ENCODE results near the gene KPNB1.

The KPNB1 gene

DNA sequence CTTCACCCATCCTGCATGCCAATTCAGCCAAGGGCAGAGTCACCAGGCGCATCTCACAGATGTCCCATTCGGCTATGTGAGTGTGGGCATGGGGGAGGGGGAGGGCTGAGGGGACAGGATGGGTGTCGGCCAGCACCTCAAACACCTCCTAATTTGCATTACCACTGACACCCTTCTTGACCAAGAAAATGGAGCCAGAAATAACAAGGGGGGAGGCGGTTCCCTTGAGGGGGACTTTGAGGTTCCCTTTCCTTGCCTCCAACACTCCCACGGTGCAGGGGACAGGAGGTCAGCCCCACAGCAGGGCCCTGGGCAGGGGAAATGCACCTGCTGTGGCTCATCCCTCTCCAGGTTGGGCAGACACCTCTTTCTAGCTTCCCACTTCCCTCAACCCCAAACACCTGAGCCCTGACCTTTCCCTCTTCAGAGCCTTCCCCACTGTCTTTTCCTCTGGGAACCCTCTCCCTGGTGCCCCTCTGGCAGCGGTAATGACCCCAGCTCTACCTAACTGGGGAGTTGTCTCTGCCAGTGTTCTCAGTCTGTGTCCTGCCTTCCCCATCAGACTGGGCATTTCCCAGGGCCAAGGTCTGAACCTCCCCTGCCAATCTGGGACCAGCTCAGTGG lies 65.2 kb downstream of the KPNB1 start:
- no peak for DNase-seq

DNA sequence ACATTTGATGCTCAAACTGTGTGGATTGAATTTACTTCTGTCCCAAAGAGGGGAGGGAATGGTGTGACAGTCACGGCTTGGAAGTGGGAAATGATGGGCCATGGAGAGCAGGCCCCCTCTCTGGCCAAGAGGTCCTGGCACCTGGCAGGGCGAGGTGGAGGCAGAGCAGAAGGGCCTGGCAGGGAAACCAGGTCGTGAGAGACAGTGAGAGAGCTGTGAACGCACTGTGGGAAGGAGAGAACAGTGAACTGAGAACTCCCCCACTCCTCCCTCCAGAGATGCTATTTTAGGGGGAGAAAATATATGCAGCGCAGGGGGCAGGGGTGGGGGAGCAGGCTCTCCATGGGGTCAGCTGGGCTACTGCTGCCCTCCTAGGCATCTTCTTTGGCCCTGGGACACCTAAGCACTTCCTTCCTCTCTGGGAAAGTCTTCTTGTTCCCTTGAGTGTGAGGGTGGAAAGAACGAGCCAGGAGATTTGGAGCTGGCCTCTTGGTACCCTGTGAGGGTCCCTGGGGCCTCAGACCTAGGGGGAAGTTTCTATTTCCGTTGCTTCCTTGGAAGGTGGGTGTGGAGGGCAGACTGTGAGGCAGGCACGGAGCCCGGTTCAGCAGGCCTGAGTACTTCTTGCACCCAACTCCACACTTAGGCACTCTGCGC lies 66.1 kb downstream of the KPNB1 start:
- DNase-seq, result no peak

DNA sequence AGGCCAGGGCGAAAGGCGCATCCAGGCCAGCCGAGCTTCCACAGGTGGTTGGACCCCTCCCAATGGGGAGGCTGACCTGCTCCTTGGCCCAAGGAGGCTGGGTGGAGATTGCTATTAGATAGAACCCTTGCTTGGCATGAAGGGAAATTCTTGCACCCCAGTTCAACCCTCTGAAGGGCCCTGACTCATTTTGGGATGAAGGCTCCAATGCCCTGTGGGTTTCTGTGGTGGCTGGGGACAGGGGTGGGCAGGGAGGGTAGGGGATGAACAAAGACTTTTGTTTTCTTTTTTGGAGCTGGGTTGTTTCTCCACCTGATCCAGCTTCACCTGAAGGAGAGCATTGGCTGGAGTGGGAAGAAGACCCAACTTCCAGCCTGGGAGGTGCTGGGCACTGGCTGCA lies 66.7 kb downstream of the KPNB1 start:
- no peak for DNase-seq

DNA sequence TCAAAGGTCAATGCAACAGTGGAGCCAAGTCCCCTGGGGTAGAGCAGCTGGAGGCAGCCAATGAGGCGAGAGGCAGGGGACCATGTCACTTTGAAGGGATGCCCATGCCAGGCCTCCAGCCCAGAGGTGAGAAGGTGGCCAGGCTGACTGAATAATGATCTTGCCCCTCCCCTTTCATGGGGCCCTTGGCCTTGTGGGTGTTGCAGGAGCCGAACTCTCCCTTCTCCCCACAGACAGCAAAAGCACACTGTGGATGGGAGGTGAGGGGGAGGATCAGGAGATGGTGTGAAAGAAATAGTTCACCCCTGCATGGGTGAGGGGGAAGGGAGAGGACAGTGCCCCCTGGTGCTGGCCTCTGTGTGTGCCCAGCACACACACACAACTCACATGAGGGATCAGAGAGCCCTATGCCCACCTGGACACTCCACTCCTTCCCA lies 67.6 kb downstream of the KPNB1 start:
- DNase-seq, result no peak

DNA sequence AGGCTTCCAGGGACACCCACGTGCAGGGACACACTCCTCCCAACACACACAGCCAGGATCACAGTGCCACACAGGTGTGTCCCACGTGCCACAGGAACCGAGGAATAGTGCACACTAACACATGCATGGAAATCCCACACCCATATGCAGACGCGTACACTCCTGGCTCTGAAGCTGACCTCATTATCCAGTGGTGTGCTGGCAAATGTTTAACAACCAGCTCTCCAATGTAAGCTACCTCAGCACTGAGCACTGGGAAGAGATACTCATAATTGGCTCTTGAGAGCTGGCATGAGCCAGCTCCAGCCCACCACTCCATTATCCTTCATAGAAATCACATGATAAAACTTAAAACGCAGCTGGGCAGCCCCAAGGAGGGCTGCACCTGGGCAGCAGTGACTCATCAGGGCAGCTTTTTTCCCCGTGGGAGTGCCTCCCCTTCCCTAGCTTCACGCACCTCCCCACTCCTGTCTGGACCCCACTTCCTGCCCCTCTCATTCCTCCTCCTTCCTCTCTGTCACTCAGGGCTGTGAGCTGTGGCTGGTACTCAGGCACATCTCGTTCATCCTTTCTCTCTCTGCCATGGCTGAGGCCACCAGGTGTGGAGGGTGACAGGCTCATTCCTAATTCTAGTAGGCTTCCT lies 68.4 kb downstream of the KPNB1 start:
- no peak for DNase-seq

DNA sequence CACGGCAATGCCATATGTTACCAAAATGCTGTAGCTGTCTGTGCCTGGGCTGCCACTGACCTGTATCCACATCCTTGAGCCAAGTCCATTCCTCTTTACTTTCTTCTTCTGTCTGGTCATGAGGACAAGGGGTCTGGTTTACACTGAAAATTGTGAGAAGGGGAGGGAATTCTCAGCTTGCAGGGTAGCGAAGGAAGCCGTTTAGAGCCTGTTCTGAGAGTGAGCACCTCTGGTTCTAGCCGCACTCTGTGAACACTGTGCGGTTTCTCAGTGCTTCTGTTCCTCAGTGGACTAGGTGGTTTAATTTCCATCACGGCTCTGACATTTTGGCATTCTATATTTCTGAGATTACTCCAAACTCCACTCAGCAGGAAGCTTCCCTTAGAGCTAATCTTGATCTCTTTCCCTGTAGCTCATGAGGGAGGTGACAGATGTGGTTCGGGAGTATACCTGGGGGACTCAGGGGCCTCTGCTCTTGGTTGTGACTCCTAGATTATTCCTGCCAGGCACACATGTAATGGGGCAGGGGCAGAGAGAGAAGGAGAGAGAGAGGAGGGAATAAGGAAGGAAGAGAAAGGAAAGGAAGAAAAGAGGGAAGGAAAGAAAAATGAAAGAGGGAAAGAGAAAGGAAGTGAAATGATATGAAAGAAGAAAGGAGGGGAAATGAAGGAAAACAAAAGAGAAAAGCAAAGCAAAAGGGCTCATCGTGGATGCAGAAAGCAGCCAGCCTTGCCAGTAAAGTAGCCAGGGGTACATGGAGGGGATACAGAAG lies 69.1 kb downstream of the KPNB1 start:
- no peak for DNase-seq

DNA sequence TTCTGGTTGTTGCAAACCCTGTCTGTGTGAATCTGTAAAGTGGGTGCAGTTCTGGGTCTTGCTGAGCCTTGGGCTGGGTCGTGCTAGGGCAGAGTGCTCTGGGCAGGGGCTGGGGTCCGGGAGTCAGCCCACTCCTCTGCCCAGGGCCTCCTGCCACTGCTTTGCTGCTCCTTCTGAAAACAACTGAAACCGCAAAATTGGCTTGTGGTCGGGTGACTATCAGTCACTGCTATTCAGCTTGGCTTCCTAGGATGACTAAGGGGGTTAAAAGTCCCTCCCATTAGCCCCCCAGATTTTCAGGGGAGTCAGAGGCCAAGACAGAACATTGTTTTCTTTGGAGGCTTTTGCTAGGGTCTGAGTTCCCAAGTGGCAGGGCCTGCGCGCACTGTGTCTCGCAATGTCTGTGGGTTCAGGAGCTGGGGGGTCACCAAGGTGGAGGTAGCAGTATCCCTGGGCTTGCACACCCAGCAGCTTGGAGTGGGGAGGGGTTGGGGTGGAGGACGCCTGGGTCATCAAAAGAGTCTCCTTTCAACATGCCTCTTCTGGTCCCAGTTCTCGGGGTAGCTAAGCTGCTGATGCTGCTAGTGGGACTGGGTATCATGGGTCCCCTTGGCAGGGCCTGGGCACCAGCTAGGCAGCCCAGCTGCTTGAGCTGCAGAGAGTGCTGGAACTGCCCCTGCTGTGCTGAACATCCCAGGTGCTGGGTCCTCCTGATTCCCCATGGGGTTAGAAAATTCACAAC lies 69.9 kb downstream of the KPNB1 start:
- no peak for DNase-seq

DNA sequence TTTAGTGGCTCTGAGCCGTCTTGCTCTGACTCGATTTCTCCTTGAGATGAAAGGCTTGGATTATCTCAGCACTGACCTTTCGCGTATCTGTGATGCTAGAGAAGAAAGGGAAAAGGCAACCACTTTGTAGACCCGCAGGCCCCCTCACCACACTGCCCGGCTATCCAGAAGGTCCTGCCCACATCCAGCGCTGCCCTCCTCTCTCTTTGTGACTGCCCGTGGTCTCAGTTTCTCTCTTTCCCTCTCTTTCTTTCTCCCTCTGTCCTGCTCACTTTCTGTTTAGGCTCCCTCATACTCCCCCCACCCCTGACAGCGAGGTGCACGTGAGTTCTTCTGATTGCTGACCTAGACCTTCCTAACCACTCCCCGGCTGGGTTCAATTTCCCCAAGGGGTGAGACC lies 70.5 kb downstream of the KPNB1 start:
- DNase-seq, result no peak

DNA sequence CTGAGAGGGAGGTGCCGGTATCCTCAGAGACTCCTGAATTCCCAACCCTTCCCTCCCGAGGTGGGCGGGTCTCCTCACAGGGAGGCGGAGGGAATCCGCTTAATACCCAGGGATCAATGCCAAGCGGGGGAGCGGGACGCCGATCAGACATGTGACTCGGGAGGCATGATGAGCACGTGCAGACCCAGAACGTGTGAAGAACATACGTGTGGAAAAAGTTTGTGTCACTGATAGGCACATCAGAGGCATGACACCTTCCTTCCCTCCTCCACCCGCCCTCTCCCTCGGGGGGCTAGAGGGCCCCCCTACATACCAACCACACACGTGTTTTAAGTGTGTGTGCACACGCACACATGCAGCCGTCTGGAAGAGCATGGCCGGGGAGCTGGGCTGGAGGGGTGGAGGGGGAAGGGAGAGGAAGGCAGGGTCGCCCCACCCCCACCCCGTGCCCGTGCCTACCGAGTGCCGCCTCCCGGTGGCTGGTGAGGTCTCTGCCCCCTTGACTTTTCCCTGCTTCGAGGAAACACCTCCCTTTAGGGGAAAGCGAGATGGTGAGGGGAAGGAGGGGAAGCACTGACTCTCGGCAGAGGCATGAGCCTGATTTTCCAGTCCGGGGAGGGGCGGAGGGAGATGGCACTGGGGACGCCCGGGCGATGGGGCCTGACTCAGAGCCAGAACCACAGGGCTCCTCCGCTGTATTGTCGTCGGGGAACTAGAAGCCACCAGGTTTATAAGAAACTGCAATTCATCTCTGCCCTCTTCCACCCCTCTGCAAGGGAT lies 71.2 kb downstream of the KPNB1 start:
- DNase-seq, result peak; percentile 64

DNA sequence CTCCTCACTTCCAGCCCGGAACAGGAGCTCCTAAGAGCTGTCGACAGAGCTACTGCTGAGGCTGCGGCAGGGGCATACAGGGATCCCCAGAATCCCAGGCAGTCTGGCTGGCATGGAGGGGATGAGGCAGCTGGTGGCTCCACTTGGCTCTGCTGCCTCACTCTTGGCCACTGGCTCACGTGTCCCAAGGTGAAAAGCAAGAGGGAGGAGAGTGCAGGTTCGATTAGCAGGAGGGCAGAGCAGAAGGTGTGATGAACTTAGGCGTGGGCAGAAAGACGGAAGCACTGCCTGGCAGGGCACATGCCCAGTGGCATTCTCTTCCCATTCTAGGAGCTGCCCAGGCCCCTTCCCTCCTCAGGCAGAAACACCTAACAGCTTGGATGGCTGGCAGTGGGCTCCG lies 72.0 kb downstream of the KPNB1 start:
- no peak for DNase-seq

DNA sequence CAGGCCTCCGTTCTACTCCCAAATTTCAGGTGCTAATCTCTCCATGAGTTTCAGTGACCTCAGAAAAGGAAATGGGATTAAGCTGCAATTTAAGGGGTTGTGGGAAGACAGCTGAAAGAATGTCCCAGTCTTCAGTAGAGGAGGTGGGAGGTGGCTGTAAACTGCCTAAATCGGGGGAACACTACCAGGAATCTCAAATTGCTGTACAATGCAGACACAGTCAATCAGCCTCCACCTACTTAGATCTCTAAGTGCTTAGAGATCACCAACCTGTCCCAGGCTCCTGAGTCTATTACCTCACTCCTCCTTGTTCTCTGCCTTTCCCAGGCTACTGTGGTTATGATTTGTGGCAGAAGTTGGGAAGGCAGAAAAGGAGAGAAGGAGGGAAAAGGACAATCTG lies 75.0 kb downstream of the KPNB1 start:
- no peak for DNase-seq

DNA sequence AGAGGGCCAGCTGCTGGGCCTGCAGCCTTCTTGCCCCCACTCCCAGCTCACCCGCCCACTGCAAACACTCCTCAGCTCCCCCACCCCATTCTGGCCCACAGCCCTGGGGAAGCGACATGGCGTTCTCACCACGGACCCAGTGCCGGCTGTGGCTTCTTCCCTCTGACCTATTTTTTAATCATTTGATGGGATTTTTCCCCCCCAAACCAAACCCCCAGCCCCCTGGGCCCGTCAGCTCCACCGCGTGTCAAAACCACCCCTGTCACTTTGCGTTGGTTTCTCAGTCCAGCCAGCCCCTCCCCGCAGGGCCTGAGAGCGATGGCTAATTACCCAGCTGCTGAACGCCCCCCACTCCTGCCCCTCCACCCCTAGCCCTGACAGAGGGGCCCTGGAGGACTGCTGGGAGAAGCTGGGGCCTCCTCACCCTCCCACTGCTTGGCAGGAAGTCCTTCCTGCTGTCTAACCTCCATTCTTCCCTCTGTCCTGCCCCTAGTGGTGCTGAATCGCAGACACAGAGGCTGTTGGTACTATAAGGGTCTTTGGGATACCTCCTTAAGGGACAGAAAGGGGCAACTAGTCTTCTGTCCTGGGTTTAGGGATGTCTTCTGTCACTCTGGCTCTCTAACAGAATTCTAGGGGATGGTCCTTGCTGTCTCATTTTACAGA lies 75.9 kb downstream of the KPNB1 start:
- no peak for DNase-seq

DNA sequence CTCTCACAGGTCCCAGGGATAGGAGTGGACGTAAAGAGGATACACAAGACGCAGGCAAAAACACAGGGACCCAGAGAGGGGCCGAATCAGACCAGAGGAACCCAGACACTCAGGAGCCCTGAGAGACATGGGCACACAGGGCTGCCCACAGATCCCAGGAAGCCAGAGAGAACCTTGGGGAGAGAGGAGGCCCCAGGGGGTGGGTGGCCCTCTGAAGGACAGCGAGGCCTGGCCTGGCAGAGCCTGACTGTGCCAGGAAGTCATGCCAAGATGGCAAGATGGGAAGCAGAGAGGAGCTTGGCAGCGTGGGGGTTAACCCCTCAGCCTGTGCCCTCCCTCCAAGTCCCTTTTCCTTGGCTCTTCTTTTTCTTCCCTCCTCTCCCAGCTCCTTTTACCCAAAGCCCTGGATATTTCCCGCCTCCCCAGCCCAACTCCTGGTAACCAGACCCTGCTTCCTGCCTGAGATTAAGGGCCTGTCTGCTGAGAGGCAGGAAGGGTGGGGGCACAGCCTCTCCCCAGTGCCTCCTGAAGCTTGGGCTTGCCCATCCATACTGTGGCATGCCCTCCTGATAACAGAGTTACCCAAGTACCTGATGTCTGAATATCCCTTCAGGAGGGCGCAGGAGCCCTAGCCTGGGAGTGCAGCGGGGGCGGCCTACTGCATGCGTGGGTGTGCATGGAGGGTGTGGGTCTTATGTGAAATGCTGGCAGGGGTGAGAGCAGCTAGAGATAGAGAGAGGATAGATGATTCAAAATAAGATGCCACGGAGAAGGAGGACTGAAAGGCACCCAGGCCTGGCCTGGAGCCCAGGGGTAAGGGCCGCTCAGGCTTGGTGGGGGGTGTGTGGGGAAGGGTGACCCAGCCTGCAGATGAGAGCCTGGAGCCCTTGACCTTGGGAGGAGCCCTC lies 77.3 kb downstream of the KPNB1 start:
- no peak for DNase-seq

DNA sequence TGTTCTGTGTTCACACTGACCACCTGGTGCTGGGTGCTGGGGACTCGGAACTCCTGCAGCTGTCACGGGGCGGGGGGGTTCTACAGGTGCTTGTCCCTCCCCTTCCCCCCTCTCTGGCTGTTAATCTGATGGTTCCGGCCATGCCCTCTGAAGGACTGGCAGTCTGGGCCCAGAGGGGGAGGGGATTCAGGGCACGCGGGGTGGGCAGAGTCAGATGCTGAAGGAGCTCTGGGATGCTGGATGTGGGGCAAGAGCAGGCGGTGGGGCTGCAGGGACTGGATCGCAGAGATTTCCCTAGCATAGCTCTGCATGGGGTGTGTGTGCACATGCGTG lies 78.0 kb downstream of the KPNB1 start:
- no peak for DNase-seq

DNA sequence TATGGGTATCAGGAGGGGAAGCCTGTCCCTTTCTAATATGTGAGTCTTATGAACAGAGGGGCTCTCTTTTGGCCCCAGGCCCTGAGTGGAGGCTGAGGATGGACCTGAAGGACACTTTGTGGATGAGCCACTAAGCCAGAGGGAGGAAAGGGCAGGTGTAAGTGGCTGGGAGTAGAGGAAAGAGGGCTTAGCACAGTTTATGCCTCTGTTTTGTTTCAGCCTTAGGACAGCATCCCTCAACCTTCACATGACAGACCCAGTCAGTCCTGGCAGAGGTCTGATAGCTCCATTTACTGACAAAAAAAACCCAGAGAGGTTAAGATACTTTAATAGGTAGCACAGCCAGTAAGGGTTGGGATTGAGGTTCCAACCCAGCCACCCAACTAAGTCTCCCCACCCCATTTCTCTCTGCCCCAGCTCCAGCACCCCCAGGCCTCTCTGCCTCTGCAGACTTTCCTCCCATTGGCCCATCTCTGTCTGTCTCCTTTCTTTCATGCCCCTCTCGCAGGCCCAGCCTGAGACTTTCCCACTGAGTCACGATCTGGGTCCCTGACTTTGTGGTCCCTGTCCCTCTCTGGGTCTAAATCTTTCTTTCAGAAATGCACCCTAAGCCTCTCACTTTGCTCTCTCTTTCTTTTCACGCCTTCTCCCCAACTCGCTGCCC lies 78.6 kb downstream of the KPNB1 start:
- DNase-seq, result no peak

DNA sequence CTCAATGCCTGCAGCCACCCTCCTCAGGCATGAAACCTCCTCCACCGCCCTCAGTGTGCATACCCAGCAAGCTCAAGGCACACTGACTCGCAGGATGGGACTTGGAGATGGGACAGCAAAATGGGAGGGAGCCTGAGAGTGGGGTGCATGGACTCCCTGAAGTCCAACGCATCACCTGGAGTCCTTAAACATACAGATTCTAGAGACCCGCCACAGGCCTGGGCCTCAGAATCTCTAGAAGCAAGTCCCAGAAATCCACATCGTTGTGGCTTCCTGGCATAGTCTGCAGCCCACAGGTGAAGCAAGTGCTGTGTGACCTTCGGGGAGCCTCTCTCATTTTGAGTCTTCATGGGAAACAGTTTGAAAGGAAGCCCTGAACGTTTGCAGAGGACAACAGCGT lies 79.8 kb downstream of the KPNB1 start:
- no peak for DNase-seq

DNA sequence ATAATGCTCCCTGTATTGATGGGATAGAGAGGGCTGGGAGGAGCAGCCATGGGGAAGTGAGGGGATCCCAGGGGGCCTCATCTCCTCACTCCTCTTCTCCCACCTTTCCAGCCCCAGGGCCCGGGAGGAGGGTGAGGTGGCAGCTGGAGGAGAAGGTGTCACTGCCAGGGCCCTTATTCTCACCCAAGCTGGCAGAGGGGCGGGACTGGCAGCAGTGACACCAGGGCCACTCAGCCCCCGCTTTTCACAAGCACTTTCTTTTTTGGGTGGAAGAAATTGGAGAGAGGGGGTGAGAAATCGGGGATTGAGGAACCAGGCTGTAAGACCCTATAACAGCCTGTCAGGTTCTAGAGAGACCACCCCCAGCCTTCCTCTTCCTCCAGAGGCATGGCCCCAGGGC lies 81.0 kb downstream of the KPNB1 start:
- DNase-seq, result no peak

DNA sequence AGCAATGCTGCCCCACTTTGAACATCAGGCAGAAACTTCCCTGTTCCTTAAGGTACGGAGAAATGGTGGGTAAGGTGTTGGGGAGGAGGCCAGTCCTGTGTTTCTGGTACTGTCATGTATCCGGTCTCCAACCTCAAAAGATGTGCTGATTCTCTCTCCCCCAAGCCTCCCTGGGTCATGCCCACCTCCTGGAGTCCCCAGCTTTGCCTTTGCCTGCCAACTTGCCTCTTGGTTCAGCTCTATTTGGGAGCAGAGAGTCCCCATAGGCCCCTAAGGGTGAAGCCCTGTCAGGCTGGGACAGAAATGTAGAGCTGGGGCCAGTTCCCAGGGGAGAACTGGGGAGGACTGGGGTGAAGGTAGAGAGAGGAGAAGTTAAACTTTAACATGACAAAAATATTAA lies 81.7 kb downstream of the KPNB1 start:
- no peak for DNase-seq

DNA sequence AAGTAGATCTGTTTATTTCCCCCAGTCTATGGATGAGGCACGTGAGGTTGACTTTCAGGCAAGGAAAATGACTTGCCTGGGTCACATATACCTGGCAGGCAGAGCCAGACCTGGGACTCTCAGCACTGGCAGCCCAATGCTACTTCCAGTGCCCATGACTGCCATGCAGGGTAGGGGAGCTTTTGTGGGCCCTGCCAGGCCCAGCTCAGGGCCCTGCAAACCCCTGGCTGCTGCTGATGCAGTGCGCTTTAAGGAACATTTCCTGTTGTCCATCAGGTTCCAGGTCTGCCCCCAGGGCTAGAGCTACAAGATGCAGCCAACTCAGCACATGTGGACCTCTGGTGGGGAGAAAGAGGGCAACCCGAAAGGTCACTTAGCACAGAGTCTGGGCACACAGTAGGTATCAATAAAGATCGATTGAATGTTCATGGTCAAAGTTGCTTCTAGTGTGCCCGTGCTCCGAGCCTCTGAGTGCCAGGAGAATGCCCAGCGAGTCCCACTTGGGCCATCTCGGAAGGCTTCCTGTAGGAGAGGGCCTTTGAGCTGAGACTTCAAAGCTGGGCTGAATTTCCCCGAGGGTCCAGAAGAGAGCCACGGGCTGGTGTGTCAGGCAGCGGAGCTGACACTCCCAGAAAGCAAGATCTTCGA lies 82.8 kb downstream of the KPNB1 start:
- no peak for DNase-seq
